ENCODE results near the gene NTSR1. TPM values are rescaled to one million over a fixed set of nuclear protein-coding genes. Genes with fewer than 3 reads are reported as not detected.
A peak's percentile ranks its signal among the peaks of the same experiment; 100 is the strongest.

NTSR1 gene
- total RNA-seq, 1 experiment from 2014 or later, result 15.0 TPM

DNA sequence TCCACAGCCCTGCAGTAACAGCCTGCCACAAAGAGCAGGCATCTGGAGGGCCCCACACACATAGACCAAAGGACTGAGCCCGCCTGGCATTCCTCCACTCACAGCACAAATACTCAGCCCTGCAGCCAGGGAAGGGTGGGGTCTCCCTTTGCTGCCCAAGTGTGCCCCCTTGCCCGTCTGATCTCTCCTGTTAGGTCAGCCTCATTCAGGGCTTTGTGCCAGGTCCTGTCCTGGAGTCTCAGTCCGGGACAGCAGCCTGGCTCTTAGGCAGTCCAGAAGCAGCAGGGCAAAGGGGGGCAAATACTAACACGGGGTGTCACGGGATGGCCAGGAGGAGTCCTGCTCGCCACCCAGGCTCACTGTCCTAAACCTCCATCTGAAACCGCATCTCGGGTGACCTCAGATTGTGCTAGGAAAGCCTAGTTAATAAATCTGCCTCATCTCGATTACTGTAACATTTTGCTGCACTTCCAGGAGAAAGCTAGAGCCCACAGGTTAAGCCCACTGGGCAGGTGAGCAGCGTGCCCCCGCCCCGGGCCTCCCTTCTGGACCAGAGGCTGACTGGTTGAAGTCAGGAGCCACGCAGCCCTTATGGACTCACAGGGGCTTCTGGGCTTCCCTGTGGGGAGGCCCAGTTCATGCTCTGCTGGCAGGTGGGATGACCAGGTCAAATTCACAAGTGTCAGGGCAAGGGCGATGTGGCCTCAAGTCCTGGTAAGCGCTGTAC lies 92.8 kb downstream of the NTSR1 start:
- DNase-seq (ENCODE audit: low read depth), result no peak

DNA sequence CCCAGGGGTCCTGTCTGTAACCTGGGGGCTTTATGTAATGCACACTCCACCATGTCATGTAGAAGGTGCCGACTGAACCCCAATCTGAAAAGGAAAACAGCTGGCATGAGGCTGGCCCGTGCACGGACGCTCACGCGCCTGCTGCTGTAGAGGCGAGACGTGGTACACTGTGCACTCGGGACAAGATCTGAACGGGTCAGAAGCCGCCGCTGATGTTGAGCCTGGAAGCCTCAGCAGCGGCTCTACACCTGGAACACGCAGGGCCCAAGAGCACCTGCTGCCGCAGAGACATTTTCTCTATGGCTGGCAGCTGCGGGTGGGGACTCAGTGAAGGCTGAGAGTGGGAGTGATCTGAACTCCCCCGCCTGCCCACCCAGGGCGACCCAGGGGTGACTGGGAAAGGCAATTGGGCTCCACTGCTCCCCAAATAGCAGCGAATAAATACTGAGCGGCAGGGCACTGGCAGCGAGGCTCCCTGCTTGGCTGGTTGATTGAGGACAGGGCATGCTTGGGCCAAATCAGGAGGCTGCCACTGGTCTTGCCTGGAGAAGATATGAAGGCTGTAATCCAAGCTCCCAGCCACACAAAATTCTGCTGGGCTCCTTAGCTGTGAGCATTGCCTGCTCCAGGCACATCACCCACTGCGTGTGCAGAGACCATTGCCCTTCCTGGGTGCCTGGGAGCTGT lies 93.5 kb downstream of the NTSR1 start:
- DNase-seq (ENCODE audit: low read depth), result no peak

DNA sequence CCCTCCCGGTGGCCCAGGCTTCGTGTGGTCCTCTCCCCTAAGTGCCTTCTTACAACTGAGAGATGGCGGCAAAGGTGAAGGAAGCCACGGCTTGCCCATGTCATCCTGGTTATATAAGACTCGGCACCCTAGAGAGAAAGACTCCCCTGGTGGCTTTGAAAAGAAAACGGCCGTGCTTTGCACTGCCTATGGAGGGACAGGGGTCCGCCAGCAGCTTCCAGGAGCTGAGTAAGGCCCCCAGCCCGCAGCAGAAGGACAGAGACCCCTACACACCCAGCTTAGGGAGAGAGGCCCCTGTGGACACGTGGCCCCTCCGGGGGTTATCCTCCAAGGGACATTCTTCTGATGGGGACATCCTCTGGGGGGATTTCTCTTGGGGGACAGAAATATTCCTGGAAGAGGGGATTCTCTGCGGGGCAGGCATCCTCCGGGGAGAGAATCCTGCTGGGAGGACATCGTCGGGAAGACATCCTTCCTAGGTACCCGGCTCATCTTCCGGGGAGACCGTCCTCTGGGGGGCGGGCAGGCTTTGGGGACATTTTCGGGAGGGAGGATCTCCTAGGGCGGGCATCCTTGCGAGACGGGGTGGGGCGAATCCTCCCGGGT lies 95.5 kb downstream of the NTSR1 start:
- DNase-seq (ENCODE audit: low read depth), result peak; percentile 63

DNA sequence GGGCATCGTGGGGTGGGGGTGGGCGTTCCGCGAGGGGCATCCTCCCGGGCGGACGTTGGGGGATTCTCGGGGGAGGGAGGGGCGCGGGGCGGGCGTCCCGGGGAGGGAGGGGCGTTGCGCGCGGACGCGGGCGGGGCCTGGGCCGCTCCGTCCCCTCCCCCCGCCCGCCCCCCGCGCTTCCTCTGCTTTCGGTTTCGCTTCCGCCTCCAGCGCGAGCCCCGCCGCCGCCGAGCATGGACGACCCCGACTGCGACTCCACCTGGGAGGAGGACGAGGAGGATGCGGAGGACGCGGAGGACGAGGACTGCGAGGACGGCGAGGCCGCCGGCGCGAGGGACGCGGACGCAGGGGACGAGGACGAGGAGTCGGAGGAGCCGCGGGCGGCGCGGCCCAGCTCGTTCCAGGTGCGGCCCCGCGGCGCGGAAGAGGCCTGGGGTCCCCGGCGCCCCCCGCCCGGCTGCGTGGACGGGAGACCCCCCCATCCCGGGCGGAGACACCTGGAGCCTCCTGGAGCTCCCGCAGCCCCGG lies 96.1 kb downstream of the NTSR1 start, which contains the start of gene OGFR:
OGFR (plus strand) TSS at position 209 of the 528 bp plus-strand sequence; CDS start at position 234, 25 bp downstream.
- DNase-seq (ENCODE audit: low read depth), result peak; percentile 75

DNA sequence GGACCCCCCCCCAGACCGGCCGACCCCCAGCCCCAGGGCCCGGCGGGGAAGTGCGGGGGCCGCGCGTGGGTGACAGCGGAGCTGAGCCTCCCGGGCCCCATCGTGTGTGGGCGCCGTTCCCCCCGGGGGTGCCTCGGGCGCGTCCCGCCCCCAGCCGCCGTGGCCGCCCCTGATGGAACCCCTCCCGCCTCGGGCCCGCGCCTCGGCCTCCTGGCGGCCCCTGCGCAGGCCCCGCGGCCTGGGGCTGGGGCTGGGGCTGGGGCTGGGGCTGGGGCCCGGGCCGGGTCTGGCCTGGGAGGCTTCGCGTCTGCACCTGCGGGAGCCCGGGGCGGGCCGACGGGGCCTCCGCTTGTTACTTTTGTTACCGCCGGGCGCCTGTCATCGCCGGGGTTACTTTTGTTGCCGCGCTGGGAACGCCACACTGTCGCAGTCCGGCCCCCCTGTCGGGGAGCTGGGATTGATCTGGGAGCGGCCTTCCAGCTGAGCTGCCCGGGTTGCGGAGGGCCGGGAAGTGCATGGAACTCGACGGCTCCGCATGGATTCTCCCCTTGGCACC lies 96.6 kb downstream of the NTSR1 start:
- peak; percentile 36 for DNase-seq (ENCODE audit: low read depth)

DNA sequence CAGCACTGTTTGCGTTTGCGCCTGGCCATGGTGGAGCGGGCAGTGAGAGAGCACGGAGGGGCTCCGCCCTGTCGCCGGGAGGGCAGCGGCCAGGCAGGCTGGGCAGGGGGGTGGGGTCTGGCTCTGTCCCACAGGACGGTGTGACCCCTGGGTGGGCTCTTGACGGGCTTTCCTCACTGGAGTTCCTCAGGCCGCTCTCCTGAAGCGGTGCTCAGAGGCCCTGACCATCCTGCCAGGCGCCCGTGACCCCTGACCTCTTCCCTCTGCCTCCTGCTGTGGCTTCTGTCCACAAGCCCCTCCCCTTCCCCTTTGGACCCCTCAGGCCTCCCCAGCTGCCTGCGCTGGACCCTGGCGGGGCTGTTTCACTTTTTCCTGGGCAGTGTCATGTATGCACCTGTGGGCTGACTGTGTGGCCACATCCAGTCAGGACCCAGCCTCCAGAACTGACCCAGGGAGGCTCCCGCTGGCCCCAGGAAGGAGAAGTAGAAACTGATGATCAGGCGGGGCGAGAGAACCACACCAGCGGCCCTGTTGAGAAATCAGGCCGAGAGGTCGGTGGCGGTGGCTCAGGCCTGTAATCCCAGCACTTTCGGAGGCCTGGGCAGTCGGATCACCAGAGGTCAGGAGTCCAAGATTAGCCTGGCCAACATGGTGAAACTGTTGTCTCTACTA lies 97.2 kb downstream of the NTSR1 start:
- no peak for DNase-seq (ENCODE audit: low read depth)

DNA sequence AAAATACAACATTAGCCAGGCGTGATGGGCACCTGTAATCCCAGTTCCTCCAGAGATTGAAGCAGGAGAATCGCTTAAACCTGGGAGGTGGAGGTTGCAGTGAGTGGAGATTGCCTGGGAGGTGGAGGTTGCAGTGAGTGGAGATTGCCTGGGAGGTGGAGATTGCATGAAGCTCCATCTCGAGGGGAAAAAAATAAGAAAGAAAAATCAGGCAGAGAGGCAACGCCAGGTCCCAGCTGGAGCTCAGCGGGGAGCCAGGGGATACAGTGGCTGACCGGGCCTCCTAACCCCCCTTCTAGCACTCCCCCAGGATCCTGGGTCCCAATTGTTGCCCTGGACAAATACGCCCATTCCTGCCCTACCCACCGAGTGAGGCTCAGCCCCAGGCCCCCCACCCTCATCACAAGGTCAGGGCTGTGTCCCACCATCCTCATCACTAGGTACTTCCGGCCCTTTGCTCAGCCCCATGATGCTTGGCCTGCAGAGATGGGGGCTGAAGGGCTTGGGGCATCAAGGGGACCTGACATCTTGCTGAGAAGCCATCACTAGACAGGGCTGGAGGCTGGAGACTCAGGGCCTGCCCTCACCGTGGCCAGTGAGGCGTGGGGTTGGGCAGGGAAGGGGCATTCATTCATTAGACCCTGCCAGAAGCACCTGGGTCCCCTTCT lies 97.9 kb downstream of the NTSR1 start:
- DNase-seq (ENCODE audit: low read depth), result no peak

DNA sequence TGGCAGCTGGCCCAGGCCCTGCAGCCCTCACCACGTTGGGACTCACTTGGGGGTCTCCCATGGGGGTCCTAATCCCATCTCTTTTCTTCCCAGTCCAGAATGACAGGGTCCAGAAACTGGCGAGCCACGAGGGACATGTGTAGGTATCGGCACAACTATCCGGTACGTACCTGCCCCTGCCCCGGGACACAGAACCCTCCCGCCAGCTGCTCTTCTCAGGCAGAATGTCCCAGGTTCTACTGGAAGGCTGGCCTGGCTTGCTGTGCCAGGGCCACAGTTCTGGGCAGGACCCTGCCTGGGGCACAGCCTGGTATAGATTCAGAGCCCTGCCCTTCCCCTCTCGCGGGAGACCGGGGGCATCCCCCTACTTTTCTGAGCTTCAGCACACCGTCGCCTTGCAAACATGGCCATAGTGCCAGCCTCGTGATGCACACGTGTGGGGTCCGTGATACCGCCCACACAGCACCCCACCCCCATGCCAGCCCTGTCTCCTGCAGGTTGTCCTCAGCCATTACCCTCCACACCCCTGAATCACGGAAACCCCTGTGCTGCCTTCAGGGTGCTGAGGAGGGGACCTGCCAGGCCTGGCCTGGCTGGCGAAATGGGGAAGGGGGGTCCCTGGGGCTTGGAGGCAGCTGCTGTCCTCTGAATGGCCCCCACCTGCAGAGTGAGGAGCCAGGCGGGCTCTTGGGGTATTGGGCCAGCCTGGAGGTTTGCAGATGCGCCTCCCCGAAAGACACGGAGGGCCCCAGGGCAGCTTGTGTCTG lies 99.0 kb downstream of the NTSR1 start:
- no peak for DNase-seq (ENCODE audit: low read depth)

DNA sequence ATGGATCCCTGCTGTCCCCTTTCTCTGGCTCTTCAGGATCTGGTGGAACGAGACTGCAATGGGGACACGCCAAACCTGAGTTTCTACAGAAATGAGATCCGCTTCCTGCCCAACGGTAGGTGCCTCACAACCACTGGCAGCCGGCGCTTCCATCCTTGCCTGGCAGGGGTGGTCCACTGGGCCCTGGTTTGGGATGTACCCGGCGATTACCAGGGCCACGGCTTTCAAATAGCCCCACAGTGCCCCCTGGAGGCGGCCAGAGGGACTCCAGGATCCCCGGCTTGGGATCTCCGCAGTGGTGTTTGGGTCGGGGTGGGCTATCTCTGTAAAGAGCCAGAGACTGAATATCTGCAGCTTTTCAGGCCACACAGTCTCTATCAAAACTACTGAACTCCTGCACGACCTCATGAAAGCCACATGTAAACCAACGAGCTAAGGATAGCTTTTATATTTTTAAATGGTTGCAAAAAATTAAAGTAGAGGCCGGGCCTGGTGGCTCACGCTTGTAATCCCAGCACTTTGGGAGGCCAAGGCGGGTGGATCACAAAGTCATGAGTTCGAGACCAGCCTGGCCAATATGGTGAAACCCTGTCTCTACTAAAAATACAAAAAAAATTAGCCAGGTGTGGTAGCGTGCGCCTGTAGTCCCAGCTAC lies 99.7 kb downstream of the NTSR1 start:
- DNase-seq (ENCODE audit: low read depth), result peak; percentile 71

DNA sequence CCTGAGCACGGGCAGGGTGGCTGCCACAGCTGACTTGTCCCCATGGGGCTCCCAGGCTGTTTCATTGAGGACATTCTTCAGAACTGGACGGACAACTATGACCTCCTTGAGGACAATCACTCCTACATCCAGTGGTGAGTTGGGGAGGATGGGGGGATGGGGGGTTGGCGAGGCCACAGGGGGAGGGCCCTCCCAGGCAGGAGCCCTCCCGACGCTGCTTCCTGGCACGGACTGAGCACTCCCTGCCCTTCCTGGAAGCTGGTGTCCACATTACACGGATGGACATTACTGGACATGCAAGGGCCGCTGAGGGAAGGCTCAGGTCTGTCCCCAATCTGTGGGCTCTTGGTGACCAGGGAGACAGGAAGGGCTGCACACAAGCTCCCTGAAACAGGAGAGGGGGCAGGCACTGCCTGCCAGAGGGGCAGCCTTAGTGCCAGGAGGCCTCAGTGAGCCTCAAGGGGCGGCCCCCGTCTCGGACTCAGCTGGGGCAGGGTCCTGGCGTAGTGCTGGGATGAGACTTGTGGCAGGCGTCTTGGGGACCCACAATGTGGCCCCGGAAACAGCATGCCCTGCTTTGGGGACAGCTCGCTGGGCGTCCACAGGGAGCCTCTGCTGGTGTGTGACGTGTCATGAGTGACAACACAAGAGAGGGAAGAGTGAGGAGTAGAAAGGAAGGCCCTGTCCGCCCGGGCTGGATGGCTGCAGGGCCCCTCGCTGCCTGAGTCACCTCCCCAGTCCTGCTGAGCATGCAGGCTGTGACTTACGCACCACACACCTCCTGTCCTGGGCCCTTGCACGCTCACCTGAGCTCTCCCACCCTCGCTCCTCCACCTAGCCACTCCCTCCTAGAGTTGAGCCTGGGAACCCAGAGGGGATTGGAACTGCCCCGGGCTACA lies 101.1 kb downstream of the NTSR1 start:
- DNase-seq (ENCODE audit: low read depth), result no peak

DNA sequence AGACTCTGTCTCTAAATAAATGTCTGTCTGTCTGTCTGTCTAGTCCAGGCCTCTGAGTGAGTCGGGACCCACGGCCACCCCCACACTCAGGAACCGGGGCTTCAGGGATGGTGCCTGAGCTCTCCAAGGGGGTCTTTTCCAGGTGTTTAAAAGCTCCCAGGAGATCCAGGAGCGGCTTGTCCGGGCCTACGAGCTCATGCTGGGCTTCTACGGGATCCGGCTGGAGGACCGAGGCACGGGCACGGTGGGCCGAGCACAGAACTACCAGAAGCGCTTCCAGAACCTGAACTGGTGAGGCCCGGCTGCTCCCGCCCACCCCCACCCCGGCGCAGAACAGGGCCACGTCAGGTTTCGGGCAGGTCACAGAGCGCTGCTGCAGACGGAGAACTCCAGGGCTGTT lies 102.7 kb downstream of the NTSR1 start:
- DNase-seq (ENCODE audit: low read depth), result no peak

DNA sequence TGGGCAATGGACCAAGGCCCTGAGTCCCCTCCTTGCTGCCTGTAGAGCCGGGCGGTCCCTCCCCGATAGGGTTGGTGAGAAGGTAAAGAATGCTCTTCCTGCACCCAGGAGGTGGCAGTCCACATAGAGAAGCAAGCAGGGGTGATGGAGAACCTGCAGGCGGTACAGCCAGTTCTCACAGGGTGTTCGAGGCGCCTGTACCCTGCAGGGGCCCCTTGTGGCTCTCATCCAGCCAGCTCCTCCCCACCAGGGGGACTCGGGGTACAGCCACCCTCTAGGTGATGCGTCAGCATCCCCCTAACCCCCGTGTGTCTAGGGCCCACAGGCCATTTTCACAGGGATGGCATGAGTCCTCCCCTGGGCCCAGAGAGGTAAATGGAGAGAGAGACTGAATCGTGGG lies 103.1 kb downstream of the NTSR1 start:
- no peak for DNase-seq (ENCODE audit: low read depth)

Other genes with a start within 250 kb of the NTSR1 start
- not detected in 2 replicates for gene GATA5, start 232.8 kb upstream of the NTSR1 start, total RNA-seq (2014; rRNA removed; shearing (Covaris generic))
- 60.2 and 62.4 TPM in 2 replicates for gene SLCO4A1, start 66.3 kb upstream of the NTSR1 start, total RNA-seq (2014; rRNA removed; shearing (Covaris generic))
- 44.7 and 58.5 TPM in 2 replicates for gene MRGBP, start 87.6 kb downstream of the NTSR1 start, total RNA-seq (2014; rRNA removed; shearing (Covaris generic))
- 47.6 and 73.5 TPM in 2 replicates for gene OGFR, start 96.0 kb downstream of the NTSR1 start, total RNA-seq (2014; rRNA removed; shearing (Covaris generic))
- 4.1 and 5.9 TPM in 2 replicates for gene COL9A3, start 108.2 kb downstream of the NTSR1 start, total RNA-seq (2014; rRNA removed; shearing (Covaris generic))
- 13.7 and 16.2 TPM in 2 replicates for gene TCFL5, start 153.0 kb downstream of the NTSR1 start, total RNA-seq (2014; rRNA removed; shearing (Covaris generic))
- gene DIDO1, start 217.7 kb downstream of the NTSR1 start, total RNA-seq (2014; rRNA removed; shearing (Covaris generic)), result 30.0 and 32.1 TPM in 2 replicates
- 25.4 and 29.4 TPM in 2 replicates for gene GID8, start 229.3 kb downstream of the NTSR1 start, total RNA-seq (2014; rRNA removed; shearing (Covaris generic))
- 4.8 and 6.3 TPM in 2 replicates for gene SLC17A9, start 243.9 kb downstream of the NTSR1 start, total RNA-seq (2014; rRNA removed; shearing (Covaris generic))

Data from RPMI7951 (cell line).